ENCODE data around the gene CFAP157.

GRCh38 chr9:127746959-127747569 lies 40.3 kb downstream of the CFAP157 start:
- TF ChIP-seq EZH2phosphoT487 (IDR thresholded peaks at IDR 0.05; ENCODE audit: borderline replicate concordance): no peak
- TF ChIP-seq CTCF (IDR thresholded peaks at IDR 0.05 in 2 of 3, conservative IDR thresholded peaks at IDR 0.05 in 1 of 3; ENCODE audit: borderline replicate concordance in 1 of 3, insufficient read depth in 1 of 3, low read depth in 2 of 3, low read length in 2 of 3): 0 out of 6 replicates have a peak, but pooled peaks of 2 of the 3 experiments have one; percentile 7 to 10
- TF ChIP-seq JUND (IDR thresholded peaks at IDR 0.05): no peak
- TF ChIP-seq YY1 (IDR thresholded peaks at IDR 0.05; ENCODE audit: extremely low read depth, insufficient replicate concordance, low read depth, low read length): no peak
- no peak for TF ChIP-seq SIN3A (IDR thresholded peaks at IDR 0.05; ENCODE audit: low read depth)
- no peak for TF ChIP-seq CBX3 (IDR thresholded peaks at IDR 0.05; ENCODE audit: low read depth)
- TF ChIP-seq MAX (IDR thresholded peaks at IDR 0.05): no peak
- no peak for TF ChIP-seq TCF7L2 (IDR thresholded peaks at IDR 0.05; ENCODE audit: borderline replicate concordance, extremely low read depth, insufficient read depth, insufficient read length)
- no peak for TF ChIP-seq CEBPB (IDR thresholded peaks at IDR 0.05; ENCODE audit: low read depth)
- TF ChIP-seq SP1 (IDR thresholded peaks at IDR 0.05; ENCODE audit: low read depth): no peak
